Tibial nerve (tissue), 4 donors: ENCODE data around the gene TRIP10.

Experiments used
- CTCF ChIP-seq, 5 experiments: fragments of 200-600 bp in 3 of 5; fragments of 450-650 bp in 2 of 5; sonication (generic) in 3 of 5; IDR thresholded peaks; one replicate each; pipeline ENCODE4 v1.5.1; 2016 to 2019; ENCODE audit warnings: antibody characterized with exemption in 5 of 5, mild to moderate bottlenecking in 3 of 5, moderate library complexity in 2 of 5
- EP300 ChIP-seq, 2 donors: sonication (generic); formaldehyde crosslinking; IDR thresholded peaks; one replicate each; pipeline ENCODE4 v1.6.1; 2017; ENCODE audit warnings: antibody characterized with exemption in 2 of 2, mild to moderate bottlenecking in 1 of 2
- POLR2A ChIP-seq, 2 donors: fragments of 450-650 bp; IDR thresholded peaks; one replicate each; pipeline ENCODE4 v1.6.1; 2017; ENCODE audit warnings: antibody characterized with exemption in 2 of 2, mild to moderate bottlenecking in 2 of 2, moderate library complexity in 2 of 2

- TF ChIP-seq CTCF (IDR thresholded peaks at IDR 0.05) (no peak), POLR2A (IDR thresholded peaks at IDR 0.05) (no peak), EP300 (IDR thresholded peaks at IDR 0.05) (no peak)
Measured at GRCh38 chr19:6729573-6730152, 9.8 kb upstream of the TRIP10 start.
